ENCODE results near the gene RACK1. TPM values are rescaled to one million over a fixed set of nuclear protein-coding genes. Genes with fewer than 3 reads are reported as not detected.

RACK1 gene
- total RNA-seq, 1 experiment from 2014 or later: 6,126 TPM

GRCh38 chr5:181205761-181206649 is 37.7 kb downstream of the RACK1 start:
- DNase-seq: peak; percentile 66

GRCh38 chr5:181204826-181205760 is 38.6 kb downstream of the RACK1 start, which contains the start of gene TRIM7:
TRIM7 (minus strand) TSS chr5:181205196; CDS start chr5:181205110, 86 bp downstream.
- peak; percentile 85 for DNase-seq
- Histone ChIP-seq H3K36me3 (replicated peaks; ENCODE audit: control insufficient read depth, insufficient read depth, low read length) (no peaks in the 10 kb centered on the region), H3K4me3 (ENCODE audit: insufficient read depth, low read depth, low read length) (peak within 1 kb of the TSS; percentile 81), H3K27me3 (ENCODE audit: control insufficient read depth, insufficient read depth, low read length) (peaks cover 46% of the 10 kb centered on the region)

More at GRCh38 chr5:181205761-181206649, 37.7 kb downstream of the RACK1 start:
- Histone ChIP-seq H3K4me3 (ENCODE audit: insufficient read depth, low read depth, low read length) (peak overlapping the region; percentile 81), H3K36me3 (replicated peaks; ENCODE audit: control insufficient read depth, insufficient read depth, low read length) (no peaks in the 10 kb centered on the region), H3K27me3 (ENCODE audit: control insufficient read depth, insufficient read depth, low read length) (peaks cover 45% of the 10 kb centered on the region)

GRCh38 chr5:181204113-181204825 is 39.4 kb downstream of the RACK1 start:
- Histone ChIP-seq H3K4me3 (ENCODE audit: insufficient read depth, low read depth, low read length) (peak overlapping the region; percentile 81), H3K27me3 (ENCODE audit: control insufficient read depth, insufficient read depth, low read length) (peaks cover 50% of the 10 kb centered on the region), H3K36me3 (replicated peaks; ENCODE audit: control insufficient read depth, insufficient read depth, low read length) (no peaks in the 10 kb centered on the region)
- DNase-seq: peak; percentile 87

GRCh38 chr5:181203777-181204112 is 40.0 kb downstream of the RACK1 start:
- peak; percentile 74 for DNase-seq
- peak overlapping the region; percentile 81 for H3K4me3 ChIP-seq (ENCODE audit: insufficient read depth, low read depth, low read length)
- H3K27me3 ChIP-seq (ENCODE audit: control insufficient read depth, insufficient read depth, low read length): peaks cover 52% of the 10 kb centered on the region
- no peaks in the 10 kb centered on the region for H3K36me3 ChIP-seq (replicated peaks; ENCODE audit: control insufficient read depth, insufficient read depth, low read length)

GRCh38 chr5:181203093-181203711 is 40.5 kb downstream of the RACK1 start:
- Histone ChIP-seq H3K4me3 (ENCODE audit: insufficient read depth, low read depth, low read length) (no peak overlapping the region; the same call in 1 of the 2 replicates), H3K36me3 (replicated peaks; ENCODE audit: control insufficient read depth, insufficient read depth, low read length) (no peaks in the 10 kb centered on the region), H3K27me3 (ENCODE audit: control insufficient read depth, insufficient read depth, low read length) (peaks cover 53% of the 10 kb centered on the region)
- no peak for DNase-seq

GRCh38 chr5:181200816-181201215 is 42.9 kb downstream of the RACK1 start:
- DNase-seq: peak; percentile 69
- Histone ChIP-seq H3K36me3 (replicated peaks; ENCODE audit: control insufficient read depth, insufficient read depth, low read length) (no peaks in the 10 kb centered on the region), H3K4me3 (ENCODE audit: insufficient read depth, low read depth, low read length) (no peak overlapping the region), H3K27me3 (ENCODE audit: control insufficient read depth, insufficient read depth, low read length) (peaks cover 45% of the 10 kb centered on the region)

GRCh38 chr5:181199881-181200638 is 43.6 kb downstream of the RACK1 start:
- H3K27me3 ChIP-seq (ENCODE audit: control insufficient read depth, insufficient read depth, low read length): peaks cover 38% of the 10 kb centered on the region
- no peak overlapping the region for H3K4me3 ChIP-seq (ENCODE audit: insufficient read depth, low read depth, low read length)
- DNase-seq: no peak
- H3K36me3 ChIP-seq (replicated peaks; ENCODE audit: control insufficient read depth, insufficient read depth, low read length): no peaks in the 10 kb centered on the region

- Histone ChIP-seq H3K4me3 (ENCODE audit: insufficient read depth, low read depth, low read length) (no peak overlapping the region), H3K36me3 (replicated peaks; ENCODE audit: control insufficient read depth, insufficient read depth, low read length) (no peaks in the 10 kb centered on the region), H3K27me3 (ENCODE audit: control insufficient read depth, insufficient read depth, low read length) (peaks cover 27% of the 10 kb centered on the region)
- DNase-seq: peak; percentile 80
Measured at GRCh38 chr5:181198905-181199519, 44.7 kb downstream of the RACK1 start.

GRCh38 chr5:181198106-181198685 is 45.5 kb downstream of the RACK1 start:
- Histone ChIP-seq H3K4me3 (ENCODE audit: insufficient read depth, low read depth, low read length) (no peak overlapping the region), H3K27me3 (ENCODE audit: control insufficient read depth, insufficient read depth, low read length) (peaks cover 19% of the 10 kb centered on the region)

GRCh38 chr5:181197326-181197951 is 46.3 kb downstream of the RACK1 start:
- Histone ChIP-seq H3K36me3 (replicated peaks; ENCODE audit: control insufficient read depth, insufficient read depth, low read length) (no peaks in the 10 kb centered on the region), H3K4me3 (ENCODE audit: insufficient read depth, low read depth, low read length) (no peak overlapping the region), H3K27me3 (ENCODE audit: control insufficient read depth, insufficient read depth, low read length) (peaks cover 13% of the 10 kb centered on the region)
- DNase-seq: no peak

More at GRCh38 chr5:181198106-181198685, 45.5 kb downstream of the RACK1 start:
- DNase-seq: no peak
- H3K36me3 ChIP-seq (replicated peaks; ENCODE audit: control insufficient read depth, insufficient read depth, low read length): no peaks in the 10 kb centered on the region

- H3K27me3 ChIP-seq (ENCODE audit: control insufficient read depth, insufficient read depth, low read length): peaks cover 18% of the 10 kb centered on the region
- H3K36me3 ChIP-seq (replicated peaks; ENCODE audit: control insufficient read depth, insufficient read depth, low read length): no peaks in the 10 kb centered on the region
- no peak for DNase-seq
- H3K4me3 ChIP-seq (ENCODE audit: insufficient read depth, low read depth, low read length): no peak overlapping the region
Measured at GRCh38 chr5:181195249-181195761, 48.4 kb downstream of the RACK1 start.

All from H7 (cell line).